Measurements from ENCODE around the gene PATL1.

DNA sequence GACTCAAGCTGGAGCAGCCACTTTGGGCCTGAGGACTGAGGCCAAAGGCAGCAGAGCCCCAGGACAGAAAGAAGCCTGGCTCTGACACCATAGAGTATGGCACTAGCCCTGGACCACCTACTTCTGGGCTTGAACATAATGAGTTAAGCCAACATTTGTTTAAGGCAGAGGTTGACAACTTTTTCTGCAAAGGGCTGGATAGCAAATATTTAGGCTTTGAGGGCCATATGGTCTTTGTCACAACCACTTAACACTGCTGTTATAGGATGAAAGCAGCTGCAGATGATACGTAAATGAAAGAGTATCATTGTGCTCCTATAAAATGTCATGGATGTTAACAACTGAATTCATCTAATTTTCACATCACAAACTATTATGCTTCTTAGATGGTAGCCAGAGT, 69.9 kb downstream of the PATL1 start:
- TF ChIP-seq, protein P1, sequence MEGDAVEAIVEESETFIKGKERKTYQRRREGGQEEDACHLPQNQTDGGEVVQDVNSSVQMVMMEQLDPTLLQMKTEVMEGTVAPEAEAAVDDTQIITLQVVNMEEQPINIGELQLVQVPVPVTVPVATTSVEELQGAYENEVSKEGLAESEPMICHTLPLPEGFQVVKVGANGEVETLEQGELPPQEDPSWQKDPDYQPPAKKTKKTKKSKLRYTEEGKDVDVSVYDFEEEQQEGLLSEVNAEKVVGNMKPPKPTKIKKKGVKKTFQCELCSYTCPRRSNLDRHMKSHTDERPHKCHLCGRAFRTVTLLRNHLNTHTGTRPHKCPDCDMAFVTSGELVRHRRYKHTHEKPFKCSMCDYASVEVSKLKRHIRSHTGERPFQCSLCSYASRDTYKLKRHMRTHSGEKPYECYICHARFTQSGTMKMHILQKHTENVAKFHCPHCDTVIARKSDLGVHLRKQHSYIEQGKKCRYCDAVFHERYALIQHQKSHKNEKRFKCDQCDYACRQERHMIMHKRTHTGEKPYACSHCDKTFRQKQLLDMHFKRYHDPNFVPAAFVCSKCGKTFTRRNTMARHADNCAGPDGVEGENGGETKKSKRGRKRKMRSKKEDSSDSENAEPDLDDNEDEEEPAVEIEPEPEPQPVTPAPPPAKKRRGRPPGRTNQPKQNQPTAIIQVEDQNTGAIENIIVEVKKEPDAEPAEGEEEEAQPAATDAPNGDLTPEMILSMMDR (IDR thresholded peaks at IDR 0.05), result no peak
- no peak for TF ChIP-seq POLR2AphosphoS5 (IDR thresholded peaks at IDR 0.05; ENCODE audit: low read depth, low read length)
- TF ChIP-seq SMC3 (IDR thresholded peaks at IDR 0.05; ENCODE audit: low read depth, low read length), result no peak
- TF ChIP-seq SIN3A (IDR thresholded peaks at IDR 0.05; ENCODE audit: borderline replicate concordance, low read depth, low read length), result no peak
- TF ChIP-seq, protein P2, sequence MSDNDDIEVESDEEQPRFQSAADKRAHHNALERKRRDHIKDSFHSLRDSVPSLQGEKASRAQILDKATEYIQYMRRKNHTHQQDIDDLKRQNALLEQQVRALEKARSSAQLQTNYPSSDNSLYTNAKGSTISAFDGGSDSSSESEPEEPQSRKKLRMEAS (IDR thresholded peaks at IDR 0.05; ENCODE audit: low read depth), result no peak
- no peak for TF ChIP-seq FOXM1 (IDR thresholded peaks at IDR 0.05; ENCODE audit: low read depth)
- TF ChIP-seq TAF1 (IDR thresholded peaks at IDR 0.05; ENCODE audit: borderline replicate concordance, low read depth, low read length), result no peak
- TF ChIP-seq CHD2 (IDR thresholded peaks at IDR 0.05; ENCODE audit: low read length, partially characterized antibody), result no peak
- TF ChIP-seq, protein P3, sequence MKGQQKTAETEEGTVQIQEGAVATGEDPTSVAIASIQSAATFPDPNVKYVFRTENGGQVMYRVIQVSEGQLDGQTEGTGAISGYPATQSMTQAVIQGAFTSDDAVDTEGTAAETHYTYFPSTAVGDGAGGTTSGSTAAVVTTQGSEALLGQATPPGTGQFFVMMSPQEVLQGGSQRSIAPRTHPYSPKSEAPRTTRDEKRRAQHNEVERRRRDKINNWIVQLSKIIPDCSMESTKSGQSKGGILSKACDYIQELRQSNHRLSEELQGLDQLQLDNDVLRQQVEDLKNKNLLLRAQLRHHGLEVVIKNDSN (IDR thresholded peaks at IDR 0.05; ENCODE audit: borderline replicate concordance, low read depth), result no peak
- TF ChIP-seq YY1 (IDR thresholded peaks at IDR 0.05; ENCODE audit: low read depth), result no peak
- no peak for TF ChIP-seq EZH2phosphoT487 (IDR thresholded peaks at IDR 0.05; ENCODE audit: borderline replicate concordance, low read depth)
- no peak for TF ChIP-seq MEF2A (IDR thresholded peaks at IDR 0.05; ENCODE audit: borderline replicate concordance, low read depth)
- TF ChIP-seq, protein P4, sequence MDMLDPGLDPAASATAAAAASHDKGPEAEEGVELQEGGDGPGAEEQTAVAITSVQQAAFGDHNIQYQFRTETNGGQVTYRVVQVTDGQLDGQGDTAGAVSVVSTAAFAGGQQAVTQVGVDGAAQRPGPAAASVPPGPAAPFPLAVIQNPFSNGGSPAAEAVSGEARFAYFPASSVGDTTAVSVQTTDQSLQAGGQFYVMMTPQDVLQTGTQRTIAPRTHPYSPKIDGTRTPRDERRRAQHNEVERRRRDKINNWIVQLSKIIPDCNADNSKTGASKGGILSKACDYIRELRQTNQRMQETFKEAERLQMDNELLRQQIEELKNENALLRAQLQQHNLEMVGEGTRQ (IDR thresholded peaks at IDR 0.05; ENCODE audit: borderline replicate concordance, low read depth, low read length), result no peak

Data from SK-N-SH (cell line).